Gastrocnemius medialis (tissue), 4 donors: ENCODE data around the gene ELAPOR1.

Experiments used
- POLR2A ChIP-seq, 2 donors: fragments of 450-650 bp; IDR thresholded peaks; one replicate each; pipeline ENCODE4 v1.6.1; 2017; ENCODE audit warnings: antibody characterized with exemption in 2 of 2, mild to moderate bottlenecking in 2 of 2, moderate library complexity in 2 of 2
- TF ChIP-seq, protein P1 (sequence below), 5 experiments: fragments of 450-650 bp in 3 of 5; fragments of 200-600 bp in 2 of 5; sonication (generic) in 2 of 5; IDR thresholded peaks in 4 of 5; conservative IDR thresholded peaks in 1 of 5; 1 replicate in 4 of 5; 2 replicates in 1 of 5; pipeline ENCODE4 v1.5.1; 2016 to 2019; ENCODE audit warnings: antibody characterized with exemption in 5 of 5, mild to moderate bottlenecking in 3 of 5, moderate library complexity in 3 of 5

DNA sequence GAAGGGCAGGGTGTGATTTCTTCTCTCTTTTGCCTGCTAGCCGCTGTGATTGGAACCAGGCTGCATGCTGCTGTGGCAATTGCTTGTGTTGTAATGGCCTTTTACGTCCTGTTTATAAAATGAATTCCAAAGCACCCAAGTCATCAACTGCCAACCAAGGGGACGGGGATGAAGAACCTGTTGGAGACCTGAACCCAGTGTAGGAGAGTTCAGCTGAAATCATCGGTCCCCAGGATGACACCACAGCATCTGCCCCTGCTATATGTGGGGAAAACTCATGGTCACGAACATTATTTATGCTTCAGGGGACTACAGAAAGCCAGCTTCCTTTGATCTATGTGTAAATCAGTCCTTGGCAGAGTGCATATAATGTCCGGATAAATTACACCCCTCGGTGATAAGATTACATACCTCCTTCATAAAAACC is 19.5 kb upstream of the ELAPOR1 start:
- TF ChIP-seq, protein P1, sequence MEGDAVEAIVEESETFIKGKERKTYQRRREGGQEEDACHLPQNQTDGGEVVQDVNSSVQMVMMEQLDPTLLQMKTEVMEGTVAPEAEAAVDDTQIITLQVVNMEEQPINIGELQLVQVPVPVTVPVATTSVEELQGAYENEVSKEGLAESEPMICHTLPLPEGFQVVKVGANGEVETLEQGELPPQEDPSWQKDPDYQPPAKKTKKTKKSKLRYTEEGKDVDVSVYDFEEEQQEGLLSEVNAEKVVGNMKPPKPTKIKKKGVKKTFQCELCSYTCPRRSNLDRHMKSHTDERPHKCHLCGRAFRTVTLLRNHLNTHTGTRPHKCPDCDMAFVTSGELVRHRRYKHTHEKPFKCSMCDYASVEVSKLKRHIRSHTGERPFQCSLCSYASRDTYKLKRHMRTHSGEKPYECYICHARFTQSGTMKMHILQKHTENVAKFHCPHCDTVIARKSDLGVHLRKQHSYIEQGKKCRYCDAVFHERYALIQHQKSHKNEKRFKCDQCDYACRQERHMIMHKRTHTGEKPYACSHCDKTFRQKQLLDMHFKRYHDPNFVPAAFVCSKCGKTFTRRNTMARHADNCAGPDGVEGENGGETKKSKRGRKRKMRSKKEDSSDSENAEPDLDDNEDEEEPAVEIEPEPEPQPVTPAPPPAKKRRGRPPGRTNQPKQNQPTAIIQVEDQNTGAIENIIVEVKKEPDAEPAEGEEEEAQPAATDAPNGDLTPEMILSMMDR (IDR thresholded peaks at IDR 0.05 in 4 of 5, conservative IDR thresholded peaks at IDR 0.05 in 1 of 5), result no peak
- TF ChIP-seq POLR2A (IDR thresholded peaks at IDR 0.05), result no peak
